SH-SY5Y (cell line): Measurements from ENCODE around the gene NNMT.

Source experiments
- GATA2 ChIP-seq: IDR thresholded peaks from 2 replicates; pipeline ENCODE4 v1.6.1; 2011; ENCODE audit warnings: mild to moderate bottlenecking, low read depth, low read length
- GATA3 ChIP-seq: IDR thresholded peaks from 2 replicates; pipeline ENCODE4 v1.6.1; 2011; ENCODE audit warnings: low read depth, mild to moderate bottlenecking, low read length, moderate library complexity

- TF ChIP-seq GATA3 (no peak), GATA2 (no peak)
Observed at GRCh38 chr11:114252767-114253166, 43.4 kb upstream of the NNMT start.
